H9 (cell line): ENCODE measurements around the gene CHCHD6. TPM values are rescaled to one million over a fixed set of nuclear protein-coding genes. Genes with fewer than 3 reads are reported as not detected.

ENCODE experiments used
- DNase-seq: peaks from one replicate; pipeline ENCODE4 v3.0.0-alpha.2; 2017
- H2AFZ ChIP-seq: one replicate; pipeline ENCODE4 v1.6.1; 2013; ENCODE audit warnings: mild to moderate bottlenecking, low read length, control low read depth, moderate library complexity
- H2AK5ac ChIP-seq: 2 replicates; pipeline ENCODE4 v1.6.1; 2013; ENCODE audit warnings: low read length, control low read depth, mixed read lengths; ENCODE audit not compliant: insufficient read length
- H2BK120ac ChIP-seq: one replicate; pipeline ENCODE4 v1.6.1; 2013; ENCODE audit warnings: low read depth, mild to moderate bottlenecking, low read length, control low read depth, inconsistent platforms; ENCODE audit not compliant: poor library complexity, severe bottlenecking
- H2BK12ac ChIP-seq: 2 replicates; pipeline ENCODE4 v1.6.1; 2013; ENCODE audit warnings: low read length, control low read depth, mixed read lengths, low read depth; ENCODE audit not compliant: insufficient read length
- H2BK15ac ChIP-seq: 2 replicates; pipeline ENCODE4 v1.6.1; 2013; ENCODE audit warnings: low read depth, low read length, control low read depth
- H2BK20ac ChIP-seq: one replicate; pipeline ENCODE4 v1.6.1; 2013; ENCODE audit warnings: low read depth, mild to moderate bottlenecking, low read length, control low read depth, inconsistent platforms; ENCODE audit not compliant: poor library complexity, severe bottlenecking
- H2BK5ac ChIP-seq: 2 replicates; pipeline ENCODE4 v1.6.1; 2013; ENCODE audit warnings: low read length, control low read depth, mixed read lengths; ENCODE audit not compliant: insufficient read length
- H3K14ac ChIP-seq: 2 replicates; pipeline ENCODE4 v1.6.1; 2013; ENCODE audit warnings: low read length, control low read depth; ENCODE audit not compliant: insufficient read depth
- H3K18ac ChIP-seq: 2 replicates; pipeline ENCODE4 v1.6.1; 2013; ENCODE audit warnings: low read depth, mild to moderate bottlenecking, mixed read lengths, low read length, control low read depth; ENCODE audit not compliant: insufficient read length
- H3K23ac ChIP-seq: 2 replicates; pipeline ENCODE4 v1.6.1; 2013; ENCODE audit warnings: low read length, control low read depth, mixed read lengths, low read depth; ENCODE audit not compliant: insufficient read length
- H3K23me2 ChIP-seq: 2 replicates; pipeline ENCODE4 v1.6.1; 2013; ENCODE audit warnings: low read depth, mild to moderate bottlenecking, mixed read lengths, low read length, control low read depth; ENCODE audit not compliant: insufficient read length, poor library complexity, severe bottlenecking
- H3K27ac ChIP-seq: 2 replicates; pipeline ENCODE4 v1.5.1; 2013; ENCODE audit warnings: low read length, control low read depth, mixed read lengths, low read depth; ENCODE audit not compliant: insufficient read length
- H3K27me3 ChIP-seq: 2 replicates; pipeline ENCODE4 v1.6.1; 2013; ENCODE audit warnings: low read length, control low read depth, inconsistent platforms; ENCODE audit not compliant: insufficient read depth
- H3K4ac ChIP-seq: 2 replicates; pipeline ENCODE4 v1.6.1; 2013; ENCODE audit warnings: low read depth, mild to moderate bottlenecking, control low read depth, inconsistent platforms, low read length, moderate library complexity
- H3K4me1 ChIP-seq: 2 replicates; pipeline ENCODE4 v1.6.1; 2013; ENCODE audit warnings: low read length, control low read depth, inconsistent platforms; ENCODE audit not compliant: insufficient read depth
- H3K4me2 ChIP-seq: 2 replicates; pipeline ENCODE4 v1.6.1; 2013; ENCODE audit warnings: low read length, control low read depth, mixed read lengths; ENCODE audit not compliant: insufficient read length, insufficient read depth
- H3K56ac ChIP-seq: 2 replicates; pipeline ENCODE4 v1.6.1; 2013; ENCODE audit warnings: low read depth, mild to moderate bottlenecking, mixed read lengths, low read length, control low read depth; ENCODE audit not compliant: insufficient read length
- H3K79me1 ChIP-seq: 2 replicates; pipeline ENCODE4 v1.6.1; 2013; ENCODE audit warnings: low read depth, mild to moderate bottlenecking, moderate library complexity, low read length, control low read depth, inconsistent platforms; ENCODE audit not compliant: insufficient read depth, poor library complexity, severe bottlenecking
- H3K79me2 ChIP-seq: 2 replicates; pipeline ENCODE4 v1.6.1; 2013; ENCODE audit warnings: low read length, control low read depth, inconsistent platforms; ENCODE audit not compliant: insufficient read depth
- H3K9ac ChIP-seq: 2 replicates; pipeline ENCODE4 v1.6.1; 2013; ENCODE audit warnings: low read length, control low read depth, mixed read lengths; ENCODE audit not compliant: insufficient read length; ENCODE audit errors: extremely low read depth
- H3K9me3 ChIP-seq: one replicate; pipeline ENCODE4 v1.6.1; 2013; ENCODE audit warnings: low read depth, low read length, inconsistent platforms; ENCODE audit not compliant: control insufficient read depth
- H3T11ph ChIP-seq: one replicate; pipeline ENCODE4 v1.6.1; 2013; ENCODE audit warnings: mild to moderate bottlenecking, low read length, control low read depth, inconsistent platforms
- H4K20me1 ChIP-seq: one replicate; pipeline ENCODE4 v1.6.1; 2013; ENCODE audit not compliant: control insufficient read depth, insufficient read length, insufficient read depth
- H4K5ac ChIP-seq: 2 replicates; pipeline ENCODE4 v1.6.1; 2013; ENCODE audit warnings: low read depth, mild to moderate bottlenecking, mixed read lengths, low read length, control low read depth; ENCODE audit not compliant: insufficient read length
- H4K8ac ChIP-seq: replicated peaks from 2 replicates; pipeline ENCODE4 v1.6.1; 2013; ENCODE audit warnings: low read length, control low read depth, mixed read lengths, low read depth; ENCODE audit not compliant: insufficient read length
- H4K91ac ChIP-seq: 2 replicates; pipeline ENCODE4 v1.6.1; 2013; ENCODE audit warnings: low read depth, mild to moderate bottlenecking, moderate library complexity, mixed read lengths, low read length, control low read depth; ENCODE audit not compliant: insufficient read length
- H3K27ac Mint-ChIP-seq, 3 experiments: 2 replicates in 2 of 3; 3 replicates in 1 of 3; pipeline ENCODE4 v1.8.0; 2020 to 2021; ENCODE audit warnings: mixed read lengths in 3 of 3, mild to moderate bottlenecking in 1 of 3, moderate library complexity in 1 of 3
- H3K27me3 Mint-ChIP-seq: 2 replicates; pipeline ENCODE4 v1.8.0; 2021; ENCODE audit warnings: low read depth, mild to moderate bottlenecking, moderate library complexity, mixed read lengths
- H3K36me3 Mint-ChIP-seq, 3 experiments: 2 replicates in 2 of 3; 3 replicates in 1 of 3; pipeline ENCODE4 v1.8.0; 2020 to 2021; ENCODE audit warnings: low read depth in 3 of 3, mixed read lengths in 3 of 3; ENCODE audit not compliant: insufficient read depth in 1 of 3
- H3K4me1 Mint-ChIP-seq, 2 experiments: 2 replicates each; pipeline ENCODE4 v1.8.0; 2020; ENCODE audit warnings: mixed read lengths in 2 of 2
- H3K4me3 Mint-ChIP-seq, 2 experiments: 2 replicates in 1 of 2; 3 replicates in 1 of 2; pipeline ENCODE4 v1.8.0; 2020 to 2021; ENCODE audit warnings: mild to moderate bottlenecking in 2 of 2, mixed read lengths in 2 of 2, moderate library complexity in 1 of 2
- H3K9me3 Mint-ChIP-seq, 2 experiments: 2 replicates in 1 of 2; 3 replicates in 1 of 2; pipeline ENCODE4 v1.8.0; 2020; ENCODE audit warnings: mild to moderate bottlenecking in 2 of 2, mixed read lengths in 2 of 2, moderate library complexity in 1 of 2
- CTCF ChIP-seq: fragments of 200-600 bp; sonication (generic); conservative IDR thresholded peaks from 3 replicates; pipeline ENCODE4 v1.8.0; 2021; ENCODE audit warnings: antibody characterized with exemption, mild to moderate bottlenecking
- WGBS: extraction: QIAGEN DNeasy Blood & Tissue Kit; methylation state at CpG from one replicate; pipeline ENCODE4 v1.1.7; 2013; ENCODE audit warnings: missing lambda C conversion rate, low lambda C conversion rate, mixed read lengths; ENCODE audit not compliant: insufficient read length; ENCODE audit errors: extremely low coverage; 5-methylcytosine and 5-hydroxymethylcytosine counted together
- total RNA-seq: library from RNA; stranded (reverse); gene quantifications from 2 replicates; pipeline ENCODE4 v1.2.1, GENCODE V29; 2021

Gene CHCHD6
- total RNA-seq, 1 experiment from 2014 or later = 34.2 TPM

GRCh38 chr3:126894475-126894874, 190.4 kb downstream of the CHCHD6 start:
- no CpG with 5 or more reads among the region's 4 CpGs for WGBS
- H3K4me2 ChIP-seq = no peak overlapping the region
- no peaks in the 10 kb centered on the region for H3K9me3 ChIP-seq
- H3K4me3 Mint-ChIP-seq = no peak overlapping the region
- no peaks in the 10 kb centered on the region for H3K27me3 ChIP-seq
- H3K4ac ChIP-seq = no peak overlapping the region
- H3K56ac ChIP-seq = no peak overlapping the region
- H3K18ac ChIP-seq = no peak overlapping the region
- H3K27me3 Mint-ChIP-seq = no peaks in the 10 kb centered on the region
- H4K91ac ChIP-seq = no peak overlapping the region
- no peaks in the 10 kb centered on the region for H3K79me1 ChIP-seq
- no peak for DNase-seq
- no peak overlapping the region for H2AK5ac ChIP-seq
- H3K9ac ChIP-seq = no peak overlapping the region
- H2BK5ac ChIP-seq = no peak overlapping the region
- H3K14ac ChIP-seq = no peak overlapping the region; the same call in 1 of the 2 replicates
- H3K4me1 Mint-ChIP-seq = peaks cover 26 to 34% of the 10 kb centered on the region in 2 experiments
- no peaks in the 10 kb centered on the region for H3K23me2 ChIP-seq
- no peak overlapping the region for H2BK120ac ChIP-seq
- peaks cover 8% of the 10 kb centered on the region for H3K4me1 ChIP-seq
- H3K36me3 Mint-ChIP-seq = peaks cover 0 to 2% (median 0%) of the 10 kb centered on the region in 3 experiments; a peak in 3 of 7 replicates
- no peak for TF ChIP-seq CTCF
- no peak overlapping the region for H2BK20ac ChIP-seq
- no peak overlapping the region for H3K27ac ChIP-seq
- H3K27ac Mint-ChIP-seq = peak overlapping the region in 1 of 3 experiments; percentile 32; a peak in 2 of 7 replicates
- no peak overlapping the region for H3T11ph ChIP-seq
- no peaks in the 10 kb centered on the region for H3K79me2 ChIP-seq
- no peak overlapping the region for H4K8ac ChIP-seq
- no peak overlapping the region for H4K5ac ChIP-seq
- no peak overlapping the region for H2BK15ac ChIP-seq
- H3K9me3 Mint-ChIP-seq = no peaks in the 10 kb centered on the region
- no peak overlapping the region for H3K23ac ChIP-seq
- H4K20me1 ChIP-seq = no peaks in the 10 kb centered on the region
- no peak overlapping the region for H2AFZ ChIP-seq
- H2BK12ac ChIP-seq = no peak overlapping the region
